OCI-LY3 (cell line): ENCODE data around the gene CLIP4.

Experiments
- H2AFZ ChIP-seq: fragments of 200-600, 300-600 bp; shearing (Covaris generic); 2 replicates; pipeline ENCODE4 v1.6.0; 2014; ENCODE audit warnings: antibody characterized with exemption, low read depth, low read length
- H3K27ac ChIP-seq: fragments of 200-600, 300-600 bp; sonication (generic); 2 replicates; pipeline ENCODE4 v1.5.1; 2014; ENCODE audit warnings: mild to moderate bottlenecking, low read length, moderate library complexity, mixed read lengths
- H3K27me3 ChIP-seq: fragments of 200-600, 300-600 bp; sonication (generic); 2 replicates; pipeline ENCODE4 v1.6.1; 2014; ENCODE audit warnings: low read depth, low read length, mixed read lengths
- H3K36me3 ChIP-seq: fragments of 200-600, 300-600 bp; sonication (generic); replicated peaks from 2 replicates; pipeline ENCODE3; 2014; ENCODE audit warnings: low read depth, low read length, mixed read lengths
- H3K4me1 ChIP-seq: fragments of 300-600, 200-600 bp; sonication (generic); 2 replicates; pipeline ENCODE4 v1.6.1; 2014; ENCODE audit warnings: low read length, mixed read lengths
- H3K4me2 ChIP-seq: fragments of 200-600, 300-600 bp; sonication (generic); 2 replicates; pipeline ENCODE4 v1.6.1; 2014; ENCODE audit warnings: low read length, mixed read lengths
- H3K4me3 ChIP-seq: fragments of 300-600, 200-600 bp; sonication (generic); 2 replicates; pipeline ENCODE4 v1.5.1; 2014; ENCODE audit warnings: antibody characterized with exemption, mild to moderate bottlenecking, low read length, moderate library complexity
- H3K79me2 ChIP-seq: fragments of 300-600, 200-600 bp; shearing (Covaris generic); 2 replicates; pipeline ENCODE4 v1.6.1; 2014; ENCODE audit warnings: mild to moderate bottlenecking, low read length, mixed read lengths
- H3K9ac ChIP-seq: fragments of 300-600, 200-600 bp; shearing (Covaris generic); 2 replicates; pipeline ENCODE4 v1.6.0; 2014; ENCODE audit warnings: mild to moderate bottlenecking, low read length, moderate library complexity
- H3K9me3 ChIP-seq: fragments of 200-600, 300-600 bp; shearing (Covaris generic); 2 replicates; pipeline ENCODE4 v1.6.1; 2014; ENCODE audit warnings: low read length, mixed read lengths; ENCODE audit not compliant: insufficient read depth
- H4K20me1 ChIP-seq: fragments of 200-600, 300-600 bp; sonication (generic); 2 replicates; pipeline ENCODE4 v1.6.1; 2016; ENCODE audit warnings: low read length, mixed read lengths; ENCODE audit not compliant: insufficient read depth
- EZH2phosphoT487 ChIP-seq: fragments of 200-600 bp; shearing (Covaris generic); IDR thresholded peaks from 2 replicates; pipeline ENCODE4 v1.6.1; 2018; ENCODE audit warnings: antibody characterized with exemption, mixed run types, low read depth
- TF ChIP-seq, protein P1 (sequence below): fragments of 200-600, 300-600 bp; sonication (generic); IDR thresholded peaks from 2 replicates; pipeline ENCODE4 v1.5.1; 2014; ENCODE audit warnings: antibody characterized with exemption, low read length, low read depth

Gene CLIP4

DNA sequence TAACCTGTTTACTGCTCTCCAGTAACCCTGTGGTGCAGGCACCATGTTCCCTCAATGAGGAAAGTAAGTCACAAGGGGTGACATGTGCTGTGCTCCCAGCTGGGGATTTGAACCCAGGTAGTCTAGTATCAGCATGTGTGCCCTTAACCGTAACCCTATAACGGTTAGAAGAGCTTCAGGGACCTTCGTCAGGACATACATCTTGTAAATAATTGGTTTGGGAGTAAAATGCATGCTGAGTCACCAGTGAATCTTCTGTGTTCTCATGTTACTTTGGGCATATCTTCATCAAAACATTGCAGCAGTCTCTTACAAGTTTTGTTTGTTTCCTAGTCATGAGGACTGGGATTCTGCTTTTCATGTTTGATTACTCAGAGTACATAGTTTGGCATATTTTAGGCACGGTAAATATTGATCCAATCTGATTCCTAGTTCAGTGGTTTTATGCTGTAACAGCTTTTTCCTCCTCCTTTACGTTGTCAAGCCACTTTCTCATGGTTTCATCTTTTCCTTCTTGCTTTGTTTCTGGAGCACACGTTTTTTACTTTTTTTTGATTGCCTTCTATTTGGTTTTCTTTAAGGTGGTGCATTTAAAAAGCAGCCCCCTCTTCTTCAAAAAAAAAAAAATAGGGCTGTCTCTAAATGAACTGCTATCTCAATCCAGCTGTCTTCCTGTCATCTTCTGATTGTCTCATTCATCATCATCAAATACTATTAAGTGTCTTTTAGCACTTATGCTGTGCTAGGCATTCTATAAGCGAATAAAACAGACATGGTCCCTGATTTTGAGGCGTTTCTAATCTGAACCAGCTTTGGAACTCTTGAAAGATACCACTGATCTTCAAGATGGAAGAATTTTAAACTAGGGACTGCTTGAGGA is 50.4 kb downstream of the CLIP4 start:
- Histone ChIP-seq H3K4me1 (no peaks in the 10 kb centered on the region), H2AFZ (no peak overlapping the region), H3K27me3 (no peaks in the 10 kb centered on the region), H3K9ac (no peak overlapping the region), H3K4me3 (no peak overlapping the region), H3K27ac (no peak overlapping the region), H4K20me1 (no peaks in the 10 kb centered on the region), H3K79me2 (no peaks in the 10 kb centered on the region), H3K36me3 (no peaks in the 10 kb centered on the region), H3K9me3 (no peaks in the 10 kb centered on the region), H3K4me2 (no peak overlapping the region)
- TF ChIP-seq, protein P1, sequence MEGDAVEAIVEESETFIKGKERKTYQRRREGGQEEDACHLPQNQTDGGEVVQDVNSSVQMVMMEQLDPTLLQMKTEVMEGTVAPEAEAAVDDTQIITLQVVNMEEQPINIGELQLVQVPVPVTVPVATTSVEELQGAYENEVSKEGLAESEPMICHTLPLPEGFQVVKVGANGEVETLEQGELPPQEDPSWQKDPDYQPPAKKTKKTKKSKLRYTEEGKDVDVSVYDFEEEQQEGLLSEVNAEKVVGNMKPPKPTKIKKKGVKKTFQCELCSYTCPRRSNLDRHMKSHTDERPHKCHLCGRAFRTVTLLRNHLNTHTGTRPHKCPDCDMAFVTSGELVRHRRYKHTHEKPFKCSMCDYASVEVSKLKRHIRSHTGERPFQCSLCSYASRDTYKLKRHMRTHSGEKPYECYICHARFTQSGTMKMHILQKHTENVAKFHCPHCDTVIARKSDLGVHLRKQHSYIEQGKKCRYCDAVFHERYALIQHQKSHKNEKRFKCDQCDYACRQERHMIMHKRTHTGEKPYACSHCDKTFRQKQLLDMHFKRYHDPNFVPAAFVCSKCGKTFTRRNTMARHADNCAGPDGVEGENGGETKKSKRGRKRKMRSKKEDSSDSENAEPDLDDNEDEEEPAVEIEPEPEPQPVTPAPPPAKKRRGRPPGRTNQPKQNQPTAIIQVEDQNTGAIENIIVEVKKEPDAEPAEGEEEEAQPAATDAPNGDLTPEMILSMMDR = no peak
- TF ChIP-seq EZH2phosphoT487 = no peak

DNA sequence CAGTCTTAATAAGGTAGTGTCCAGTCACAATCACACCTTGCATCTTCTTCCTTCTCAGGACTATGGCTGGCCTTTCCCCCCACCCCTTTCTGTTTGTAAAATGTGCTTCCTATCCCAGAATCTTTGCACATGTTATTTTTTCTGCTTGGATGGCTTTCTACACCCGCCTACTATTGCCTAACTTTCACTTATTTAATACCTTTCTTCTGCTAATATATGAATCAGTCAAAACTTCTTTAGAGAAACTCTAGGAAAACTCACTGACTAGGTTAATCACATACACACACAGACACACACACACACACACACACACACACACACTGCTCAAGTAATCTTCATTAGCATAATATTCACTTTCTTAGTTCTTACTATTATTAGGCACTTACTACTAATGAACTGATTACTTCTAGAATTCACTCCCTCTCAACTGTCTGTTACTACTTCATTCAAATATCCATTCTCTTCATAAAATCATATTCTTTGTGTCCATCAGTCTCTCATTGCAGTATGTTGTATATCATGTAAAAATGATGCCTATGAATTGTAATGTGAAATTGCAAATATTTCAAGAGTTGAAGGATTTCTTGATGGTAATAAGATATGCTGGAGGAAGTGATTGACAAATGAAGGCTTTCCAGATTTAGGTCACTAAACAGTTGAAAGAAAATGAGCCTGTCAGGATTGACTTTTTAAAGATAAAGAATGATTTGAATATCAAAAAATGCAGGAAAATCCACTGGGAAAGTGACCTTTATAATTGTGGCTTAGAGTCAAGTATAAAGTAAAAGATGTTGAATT is 51.2 kb downstream of the CLIP4 start:
- H3K4me3 ChIP-seq = no peak overlapping the region
- no peak overlapping the region for H3K27ac ChIP-seq

DNA sequence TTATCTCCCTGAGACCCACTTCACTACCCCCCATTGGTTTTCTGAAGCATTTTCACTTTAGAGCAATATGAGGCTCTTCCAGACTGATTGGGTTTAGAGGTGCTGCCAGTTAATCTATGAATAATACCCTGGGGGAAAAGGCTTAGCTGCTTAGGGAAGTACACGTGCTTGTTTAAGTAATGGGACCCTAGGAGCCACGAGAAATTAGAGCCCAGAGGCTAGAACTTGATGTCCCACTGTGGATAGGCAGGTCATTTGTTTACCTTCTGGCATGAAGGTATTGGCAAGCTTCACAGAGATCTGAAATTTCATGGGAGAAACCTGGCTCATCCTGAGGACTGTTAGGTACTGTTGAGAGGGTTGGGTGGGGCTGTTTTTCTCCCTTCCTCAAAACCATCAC is 59.7 kb downstream of the CLIP4 start:
- Histone ChIP-seq H3K9me3 (no peaks in the 10 kb centered on the region), H4K20me1 (no peaks in the 10 kb centered on the region), H3K4me2 (no peak overlapping the region), H2AFZ (no peak overlapping the region), H3K27ac (no peak overlapping the region), H3K4me3 (no peak overlapping the region), H3K9ac (no peak overlapping the region), H3K79me2 (no peaks in the 10 kb centered on the region), H3K27me3 (no peaks in the 10 kb centered on the region), H3K4me1 (no peaks in the 10 kb centered on the region), H3K36me3 (no peaks in the 10 kb centered on the region)
- TF ChIP-seq, protein P1 = no peak
- TF ChIP-seq EZH2phosphoT487 = no peak

More for the DNA sequence above, 51.2 kb downstream of the CLIP4 start:
- Histone ChIP-seq H2AFZ (no peak overlapping the region), H3K9ac (no peak overlapping the region), H3K79me2 (no peaks in the 10 kb centered on the region), H3K27me3 (no peaks in the 10 kb centered on the region), H3K9me3 (no peaks in the 10 kb centered on the region), H3K4me2 (no peak overlapping the region), H3K4me1 (no peaks in the 10 kb centered on the region), H4K20me1 (no peaks in the 10 kb centered on the region), H3K36me3 (no peaks in the 10 kb centered on the region)
- TF ChIP-seq EZH2phosphoT487 = no peak
- TF ChIP-seq, protein P1 = no peak

DNA sequence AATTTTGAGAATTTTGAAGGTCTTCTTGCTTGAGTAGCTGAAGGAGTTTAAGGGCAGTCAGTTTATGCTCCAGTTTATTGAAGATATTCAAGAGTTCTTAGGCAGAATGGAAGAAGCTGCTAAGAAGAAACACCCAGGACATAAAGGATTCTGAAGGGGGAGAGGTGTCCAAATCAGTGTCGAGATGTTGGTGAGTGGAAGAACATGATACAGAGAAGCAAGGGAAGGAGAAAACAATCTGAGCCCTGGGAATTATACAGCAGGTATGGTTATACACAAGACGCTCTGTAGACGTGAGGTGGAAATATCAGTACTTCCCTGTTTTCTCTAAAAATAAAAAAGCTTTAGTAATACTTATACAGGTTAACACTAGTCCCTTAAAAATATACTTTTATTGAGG is 60.1 kb downstream of the CLIP4 start:
- no peak overlapping the region for H2AFZ ChIP-seq
- no peaks in the 10 kb centered on the region for H4K20me1 ChIP-seq
- no peaks in the 10 kb centered on the region for H3K9me3 ChIP-seq
- no peaks in the 10 kb centered on the region for H3K36me3 ChIP-seq
- H3K4me1 ChIP-seq = no peaks in the 10 kb centered on the region
- no peaks in the 10 kb centered on the region for H3K79me2 ChIP-seq
- TF ChIP-seq, protein P1 = no peak
- no peak for TF ChIP-seq EZH2phosphoT487
- no peak overlapping the region for H3K4me2 ChIP-seq
- no peak overlapping the region for H3K27ac ChIP-seq
- no peak overlapping the region for H3K9ac ChIP-seq
- H3K4me3 ChIP-seq = no peak overlapping the region
- no peaks in the 10 kb centered on the region for H3K27me3 ChIP-seq
